ENCODE data around the gene AADACL3. TPM values are rescaled to one million over a fixed set of nuclear protein-coding genes. Genes with fewer than 3 reads are reported as not detected.

The AADACL3 gene
- polyA plus RNA-seq, 1 donor from 2014 or later, result not detected

GRCh38 chr1:12769976-12770505, 54.1 kb downstream of the AADACL3 start:
- Mint-ChIP-seq H3K36me3 (no peaks in the 10 kb centered on the region), H3K9me3 (peaks cover 0 to 4% (median 3%) of the 10 kb centered on the region in 3 donors), H3K4me1 (no peaks in the 10 kb centered on the region), H3K27ac (no peak overlapping the region), H3K4me3 (no peak overlapping the region), H3K27me3 (peaks cover 13% of the 10 kb centered on the region)

- Mint-ChIP-seq H3K27me3 (peaks cover 13% of the 10 kb centered on the region), H3K27ac (no peak overlapping the region), H3K9me3 (peaks cover 0 to 3% (median 0%) of the 10 kb centered on the region in 3 donors), H3K36me3 (no peaks in the 10 kb centered on the region), H3K4me1 (no peaks in the 10 kb centered on the region), H3K4me3 (no peak overlapping the region)
Measured at GRCh38 chr1:12770620-12771019, 54.7 kb downstream of the AADACL3 start.

- H3K4me3 Mint-ChIP-seq, result no peak overlapping the region
- H3K27ac Mint-ChIP-seq, result no peak overlapping the region
- H3K27me3 Mint-ChIP-seq, result peaks cover 13% of the 10 kb centered on the region
- H3K36me3 Mint-ChIP-seq, result no peaks in the 10 kb centered on the region
- no peaks in the 10 kb centered on the region for H3K4me1 Mint-ChIP-seq
- H3K9me3 Mint-ChIP-seq, result peaks cover 0 to 3% (median 0%) of the 10 kb centered on the region in 3 donors
Measured at GRCh38 chr1:12771186-12771585, 55.3 kb downstream of the AADACL3 start.

GRCh38 chr1:12772520-12772919, 56.6 kb downstream of the AADACL3 start:
- Mint-ChIP-seq H3K27ac (no peak overlapping the region), H3K4me1 (no peaks in the 10 kb centered on the region), H3K27me3 (peaks cover 14% of the 10 kb centered on the region)

GRCh38 chr1:12773438-12773837, 57.5 kb downstream of the AADACL3 start, which contains the start of gene PRAMEF12:
TSS of gene PRAMEF12 (plus strand) at chr1:12773738. CDS start at chr1:12774868, 1,130 bp downstream.
- no peak within 1 kb of the TSS for H3K4me3 Mint-ChIP-seq
- no peaks in the 10 kb centered on the region for H3K36me3 Mint-ChIP-seq
- no peaks in the 10 kb centered on the region for H3K9me3 Mint-ChIP-seq
- no peak within 1 kb of the TSS for H3K27ac Mint-ChIP-seq
- H3K27me3 Mint-ChIP-seq, result peaks cover 15% of the 10 kb centered on the region
- no peaks in the 10 kb centered on the region for H3K4me1 Mint-ChIP-seq

More at GRCh38 chr1:12772520-12772919, 56.6 kb downstream of the AADACL3 start:
- Mint-ChIP-seq H3K9me3 (no peaks in the 10 kb centered on the region), H3K36me3 (no peaks in the 10 kb centered on the region), H3K4me3 (no peak overlapping the region)

GRCh38 chr1:12774801-12775345, 59.0 kb downstream of the AADACL3 start:
- Mint-ChIP-seq H3K4me1 (no peaks in the 10 kb centered on the region), H3K27me3 (peaks cover 13% of the 10 kb centered on the region), H3K27ac (no peak overlapping the region), H3K9me3 (no peaks in the 10 kb centered on the region), H3K36me3 (no peaks in the 10 kb centered on the region), H3K4me3 (peak overlapping the region in 1 of 4 donors; percentile 43)

GRCh38 chr1:12775443-12775842, 59.5 kb downstream of the AADACL3 start:
- no peaks in the 10 kb centered on the region for H3K4me1 Mint-ChIP-seq
- H3K9me3 Mint-ChIP-seq, result no peaks in the 10 kb centered on the region
- no peaks in the 10 kb centered on the region for H3K36me3 Mint-ChIP-seq
- peaks cover 13% of the 10 kb centered on the region for H3K27me3 Mint-ChIP-seq
- no peak overlapping the region for H3K27ac Mint-ChIP-seq
- H3K4me3 Mint-ChIP-seq, result no peak overlapping the region

GRCh38 chr1:12776801-12777557, 61.1 kb downstream of the AADACL3 start:
- Mint-ChIP-seq H3K27ac (no peak overlapping the region), H3K4me1 (no peaks in the 10 kb centered on the region), H3K4me3 (no peak overlapping the region), H3K27me3 (peaks cover 9% of the 10 kb centered on the region), H3K36me3 (no peaks in the 10 kb centered on the region), H3K9me3 (peaks cover 0 to 3% (median 0%) of the 10 kb centered on the region in 3 donors)

Other genes starting within 250 kb of the AADACL3 start
- gene DHRS3, start 97.9 kb upstream of the AADACL3 start, polyA plus RNA-seq, result 1.5 TPM
- gene AADACL4, start 72.0 kb upstream of the AADACL3 start, polyA plus RNA-seq, result not detected
- gene CFAP107, start 30.1 kb downstream of the AADACL3 start, polyA plus RNA-seq, result not detected
- not detected for gene PRAMEF12, start 57.6 kb downstream of the AADACL3 start, polyA plus RNA-seq
- not detected for gene PRAMEF1, start 75.3 kb downstream of the AADACL3 start, polyA plus RNA-seq
- not detected for gene PRAMEF11, start 115.3 kb downstream of the AADACL3 start, polyA plus RNA-seq
- not detected for gene HNRNPCL1, start 132.6 kb downstream of the AADACL3 start, polyA plus RNA-seq
- not detected for gene PRAMEF2, start 141.0 kb downstream of the AADACL3 start, polyA plus RNA-seq
- gene PRAMEF4, start 170.1 kb downstream of the AADACL3 start, polyA plus RNA-seq, result not detected
- gene PRAMEF10, start 182.2 kb downstream of the AADACL3 start, polyA plus RNA-seq, result not detected
- gene PRAMEF7, start 200.5 kb downstream of the AADACL3 start, polyA plus RNA-seq, result not detected
- not detected for gene PRAMEF6, start 231.5 kb downstream of the AADACL3 start, polyA plus RNA-seq